Germinal center (tissue), 1 donor: ENCODE results near the gene RAD23A.
A peak's percentile ranks its signal among the peaks of the same experiment; 100 is the strongest.
"Not testable (repeated sequence)": the region's sequence is repeated elsewhere in the genome, so short reads cannot be mapped to it uniquely, and the experiment has no call there.

ENCODE experiments used
- DNase-seq: peaks from one replicate; pipeline ENCODE4 v3.0.0; 2012; ENCODE audit warnings: mixed read lengths, low spot score

Gene RAD23A

DNA sequence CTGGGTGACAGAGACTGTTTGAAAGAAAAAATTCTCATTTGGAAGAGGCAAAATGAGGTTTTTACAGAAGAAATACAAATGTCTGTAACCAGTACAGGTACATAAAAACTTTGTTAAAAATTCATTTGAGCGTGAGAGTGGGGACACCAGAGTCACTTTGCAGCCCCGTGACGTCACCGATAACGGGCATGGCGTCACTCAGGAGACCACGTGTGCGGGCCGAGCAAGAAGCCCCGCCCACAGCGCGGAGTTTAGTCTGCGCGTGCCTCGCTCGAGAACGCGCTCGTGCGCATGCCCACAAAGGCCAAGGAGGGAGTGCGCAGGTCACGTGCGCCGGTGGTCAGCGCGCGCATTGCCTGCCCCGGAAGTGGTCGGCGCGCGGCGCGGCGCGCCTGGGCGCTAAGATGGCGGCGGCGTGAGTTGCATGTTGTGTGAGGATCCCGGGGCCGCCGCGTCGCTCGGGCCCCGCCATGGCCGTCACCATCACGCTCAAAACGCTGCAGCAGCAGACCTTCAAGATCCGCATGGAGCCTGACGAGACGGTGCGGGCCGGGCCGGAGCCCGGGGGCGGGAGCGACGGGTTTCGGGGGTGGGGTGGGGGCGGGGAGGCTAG is at the start of gene RAD23A:
TSS of gene RAD23A (plus strand) at position 384 of the 613 bp plus-strand sequence. CDS start at position 471, 87 bp downstream.
- DNase-seq, result peak; percentile 94

GRCh38 chr19:12896460-12896859 is 49.2 kb upstream of the RAD23A start:
- no peak for DNase-seq

- no peak for DNase-seq
Observed at GRCh38 chr19:12899891-12900518, 45.7 kb upstream of the RAD23A start.

DNA sequence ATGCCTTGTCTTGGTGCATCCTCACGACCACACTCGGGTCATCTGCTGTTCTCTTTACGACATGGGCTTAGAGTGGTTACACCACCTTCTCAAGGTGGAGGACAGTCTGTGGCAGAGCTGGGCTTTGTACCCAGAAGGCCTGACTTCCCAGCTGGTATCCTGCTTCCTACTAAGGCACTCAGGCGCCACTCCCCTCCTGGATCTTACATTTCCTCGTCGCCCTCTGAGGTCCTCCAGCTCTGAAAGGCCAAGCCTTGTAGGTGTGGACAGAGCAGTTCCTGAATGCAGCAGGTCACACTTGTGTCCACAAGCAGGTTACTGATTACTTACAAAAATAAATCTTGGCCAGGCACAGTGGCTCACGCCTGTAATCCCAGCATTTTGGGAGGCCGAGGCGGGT is 38.5 kb upstream of the RAD23A start:
- no peak for DNase-seq

GRCh38 chr19:12912571-12912970 is 33.1 kb upstream of the RAD23A start:
- DNase-seq, result no peak

- no peak for DNase-seq
Observed at GRCh38 chr19:12913011-12913561, 32.6 kb upstream of the RAD23A start.

- no peak for DNase-seq
Observed at GRCh38 chr19:12913851-12914690, 31.6 kb upstream of the RAD23A start.

- DNase-seq, result not testable (repeated sequence)
Observed at GRCh38 chr19:12915860-12916259, 29.8 kb upstream of the RAD23A start.

DNA sequence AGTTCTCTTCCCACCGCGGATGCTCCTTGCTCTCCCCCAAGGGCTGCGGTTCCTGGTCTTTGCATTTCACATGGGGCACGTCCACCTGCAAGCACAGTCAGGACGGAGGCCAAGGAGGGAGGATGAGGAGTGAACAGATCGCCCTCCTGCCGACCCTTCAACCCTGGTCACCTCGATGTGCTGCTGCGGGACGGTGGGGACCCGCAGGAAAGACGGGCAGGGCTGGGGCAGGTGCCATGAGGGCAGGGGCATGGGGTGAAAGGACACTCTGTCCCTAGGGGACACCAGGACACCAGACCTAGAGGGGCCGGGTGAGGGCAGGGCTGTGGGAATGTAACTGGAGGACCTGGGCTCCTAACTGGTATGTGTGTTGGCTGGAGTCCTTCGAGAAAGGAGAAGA is 27.4 kb upstream of the RAD23A start:
- no peak for DNase-seq

GRCh38 chr19:12921047-12921446 is 24.6 kb upstream of the RAD23A start:
- no peak for DNase-seq

- DNase-seq, result no peak
Observed at GRCh38 chr19:12922959-12923358, 22.7 kb upstream of the RAD23A start.

- DNase-seq, result no peak
Observed at GRCh38 chr19:12924621-12925310, 20.9 kb upstream of the RAD23A start.

DNA sequence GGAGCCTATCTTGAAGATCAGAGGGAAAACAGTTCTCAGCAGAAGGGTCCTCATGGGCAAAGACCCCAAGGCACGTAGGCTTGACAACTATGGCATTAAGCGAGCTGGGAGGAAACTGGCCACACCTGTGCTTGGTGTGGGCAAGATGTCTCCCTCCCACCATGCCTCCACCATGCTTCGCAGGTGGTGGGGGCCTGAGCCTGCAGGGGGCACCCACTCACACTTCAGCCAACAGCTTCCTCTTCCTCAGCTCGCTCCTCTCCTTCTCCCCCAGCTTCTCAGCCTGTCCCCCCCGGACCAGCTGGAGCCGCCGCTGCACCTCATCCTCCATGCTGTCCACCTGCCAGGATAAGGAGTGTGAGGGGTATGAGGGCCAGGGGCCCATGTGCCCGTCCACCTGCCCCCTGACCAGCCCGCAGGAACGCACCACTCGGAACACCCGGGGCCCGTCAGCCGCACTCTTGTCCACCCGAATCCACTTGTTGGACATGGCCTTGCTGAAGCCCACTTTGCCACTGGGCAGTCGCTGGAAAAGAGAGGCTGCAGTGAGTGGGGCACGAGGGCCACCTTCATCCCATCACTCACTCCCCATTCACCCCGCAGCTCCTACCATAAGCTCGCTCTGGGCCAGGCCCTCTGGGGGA is 15.5 kb upstream of the RAD23A start:
- no peak for DNase-seq

- DNase-seq, result no peak
Observed at GRCh38 chr19:12932392-12933286, 13.0 kb upstream of the RAD23A start.

DNA sequence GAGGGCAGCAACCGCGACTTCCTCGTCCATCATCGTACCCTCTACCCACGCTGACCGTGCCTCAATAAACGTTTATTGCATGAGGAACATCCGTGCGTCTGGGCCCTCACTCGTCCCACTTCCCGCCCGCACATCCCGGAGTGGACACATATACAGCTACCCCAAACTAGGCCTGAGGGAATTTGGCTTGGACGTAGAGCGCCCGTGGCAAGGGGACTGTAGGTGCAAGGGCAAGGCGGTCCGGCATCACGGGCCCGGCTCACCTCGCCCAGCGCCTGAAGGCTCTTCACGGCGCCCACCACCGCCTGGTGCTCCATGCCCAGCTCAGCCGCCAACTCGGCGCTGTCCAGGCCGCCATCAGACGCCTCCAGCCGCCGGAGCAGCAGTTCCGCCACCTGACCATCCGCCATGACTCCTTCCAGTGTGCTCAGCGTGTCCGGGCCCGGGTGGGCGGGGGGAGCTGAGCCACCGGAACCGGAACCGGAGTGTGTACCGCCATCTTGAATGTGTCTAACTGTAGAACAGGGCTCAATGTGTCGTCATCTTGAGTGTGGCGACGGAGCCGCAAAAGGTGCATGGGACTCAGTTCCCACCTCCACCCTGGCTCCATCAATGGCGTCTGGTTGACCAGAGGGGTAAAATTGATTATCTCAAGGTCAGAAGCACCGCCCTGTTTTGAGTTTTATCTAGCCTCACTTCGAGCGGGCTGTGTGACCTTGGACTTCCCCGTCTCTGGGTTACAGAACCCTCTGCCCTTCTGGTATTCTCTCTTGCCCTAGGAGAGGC is 12.2 kb upstream of the RAD23A start, which contains the start of gene FARSA:
TSS of gene FARSA (minus strand) at position 425 of the 786 bp plus-strand sequence. CDS start at position 410, 15 bp downstream.
- peak; percentile 86 for DNase-seq

DNA sequence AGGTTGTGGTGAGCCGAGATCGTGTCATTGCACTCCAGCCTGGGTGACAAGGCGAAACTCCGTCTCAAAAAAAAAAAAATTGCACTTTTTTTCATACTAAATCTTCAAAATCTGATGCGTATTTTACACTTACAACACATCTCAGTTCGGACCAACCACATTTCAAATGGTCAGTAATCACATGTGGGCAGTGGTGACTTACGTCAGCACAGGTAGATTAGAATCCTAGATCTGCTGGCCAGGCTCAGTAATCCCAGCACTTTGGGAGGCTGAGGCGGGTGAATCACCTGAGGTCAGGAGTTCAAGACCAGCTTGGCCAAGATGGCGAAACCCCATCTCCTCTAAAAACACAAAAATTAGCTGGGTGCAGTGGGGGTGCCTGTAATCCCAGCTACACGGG is 10.6 kb upstream of the RAD23A start:
- DNase-seq, result no peak

GRCh38 chr19:12936582-12936981 is 9.1 kb upstream of the RAD23A start:
- no peak for DNase-seq

GRCh38 chr19:12937093-12937926 is 8.4 kb upstream of the RAD23A start:
- DNase-seq, result no peak
